ENCODE data around the gene SUSD5. TPM values are rescaled to one million over a fixed set of nuclear protein-coding genes. Genes with fewer than 3 reads are reported as not detected.

Gene SUSD5
- total RNA-seq, result not detected

GRCh38 chr3:33218446-33219174 lies at the start of gene SUSD5:
Gene SUSD5, minus strand, starts transcription at chr3:33218810. Its CDS starts 13 bp downstream, at chr3:33218797.
- Mint-ChIP-seq H3K27ac (no peak within 1 kb of the TSS), H3K4me1 (ENCODE audit: low read depth) (peaks cover 7% of the 10 kb centered on the region), H3K36me3 (ENCODE audit: low read depth) (no peaks in the 10 kb centered on the region), H3K4me3 (no peak within 1 kb of the TSS), H3K27me3 (ENCODE audit: low read depth) (peaks cover 28% of the 10 kb centered on the region), H3K9me3 (no peaks in the 10 kb centered on the region)
- no peak for DNase-seq
- CTCF ChIA-PET, result no interaction called here
- intact Hi-C loops (cut with micrococcal nuclease), result no loop called here

GRCh38 chr3:33260104-33260503 lies 41.5 kb upstream of the SUSD5 start:
- H3K4me1 Mint-ChIP-seq (ENCODE audit: low read depth), result no peaks in the 10 kb centered on the region

GRCh38 chr3:33256249-33256648 lies 37.6 kb upstream of the SUSD5 start:
- intact Hi-C loops (cut with micrococcal nuclease), result no loop called here

More at GRCh38 chr3:33260104-33260503, 41.5 kb upstream of the SUSD5 start:
- DNase-seq, result no peak
- CTCF ChIA-PET, result no interaction called here
- no peaks in the 10 kb centered on the region for H3K36me3 Mint-ChIP-seq (ENCODE audit: low read depth)
- no peaks in the 10 kb centered on the region for H3K9me3 Mint-ChIP-seq
- intact Hi-C loops (cut with micrococcal nuclease), result no loop called here
- no peak overlapping the region for H3K27ac Mint-ChIP-seq
- H3K4me3 Mint-ChIP-seq, result no peak overlapping the region
- H3K27me3 Mint-ChIP-seq (ENCODE audit: low read depth), result peaks cover 4% of the 10 kb centered on the region

GRCh38 chr3:33250712-33251111 lies 32.1 kb upstream of the SUSD5 start:
- H3K4me1 Mint-ChIP-seq (ENCODE audit: low read depth), result no peaks in the 10 kb centered on the region
- intact Hi-C loops (cut with micrococcal nuclease), result no loop called here
- no peaks in the 10 kb centered on the region for H3K36me3 Mint-ChIP-seq (ENCODE audit: low read depth)
- H3K27ac Mint-ChIP-seq, result no peak overlapping the region
- no peak overlapping the region for H3K4me3 Mint-ChIP-seq
- DNase-seq, result no peak
- CTCF ChIA-PET, result interaction anchor here (0.5 to 0.8 kb wide), 5 partner anchors 122 to 593 kb away, joined by 3 to 4 read pairs (median 3); no protein-coding TSS in a partner anchor
- H3K9me3 Mint-ChIP-seq, result no peaks in the 10 kb centered on the region
- peaks cover 16% of the 10 kb centered on the region for H3K27me3 Mint-ChIP-seq (ENCODE audit: low read depth)

More at GRCh38 chr3:33256249-33256648, 37.6 kb upstream of the SUSD5 start:
- CTCF ChIA-PET, result interaction anchor here (0.6 kb wide), 1 partner anchor 161 kb away, joined by 3 read pairs; no protein-coding TSS in a partner anchor
- Mint-ChIP-seq H3K27ac (no peak overlapping the region), H3K4me1 (ENCODE audit: low read depth) (no peaks in the 10 kb centered on the region), H3K9me3 (no peaks in the 10 kb centered on the region), H3K27me3 (ENCODE audit: low read depth) (peaks cover 6% of the 10 kb centered on the region), H3K36me3 (ENCODE audit: low read depth) (no peaks in the 10 kb centered on the region), H3K4me3 (no peak overlapping the region)
- no peak for DNase-seq

GRCh38 chr3:33246786-33247185 lies 28.2 kb upstream of the SUSD5 start:
- CTCF ChIA-PET, result no interaction called here
- no peak for DNase-seq
- H3K4me1 Mint-ChIP-seq (ENCODE audit: low read depth), result no peaks in the 10 kb centered on the region
- H3K36me3 Mint-ChIP-seq (ENCODE audit: low read depth), result no peaks in the 10 kb centered on the region
- H3K27me3 Mint-ChIP-seq (ENCODE audit: low read depth), result peaks cover 15% of the 10 kb centered on the region
- H3K9me3 Mint-ChIP-seq, result no peaks in the 10 kb centered on the region
- no peak overlapping the region for H3K4me3 Mint-ChIP-seq
- intact Hi-C loops (cut with micrococcal nuclease), result no loop called here
- no peak overlapping the region for H3K27ac Mint-ChIP-seq

GRCh38 chr3:33240261-33240660 lies 21.7 kb upstream of the SUSD5 start:
- no peak for DNase-seq
- no peak overlapping the region for H3K27ac Mint-ChIP-seq
- H3K27me3 Mint-ChIP-seq (ENCODE audit: low read depth), result peaks cover 15% of the 10 kb centered on the region
- CTCF ChIA-PET, result no interaction called here
- H3K36me3 Mint-ChIP-seq (ENCODE audit: low read depth), result no peaks in the 10 kb centered on the region
- H3K4me1 Mint-ChIP-seq (ENCODE audit: low read depth), result no peaks in the 10 kb centered on the region
- peaks cover 3% of the 10 kb centered on the region for H3K9me3 Mint-ChIP-seq
- intact Hi-C loops (cut with micrococcal nuclease), result no loop called here
- no peak overlapping the region for H3K4me3 Mint-ChIP-seq

GRCh38 chr3:33238923-33239322 lies 20.3 kb upstream of the SUSD5 start:
- intact Hi-C loops (cut with micrococcal nuclease), result no loop called here
- Mint-ChIP-seq H3K27me3 (ENCODE audit: low read depth) (peaks cover 18% of the 10 kb centered on the region), H3K27ac (no peak overlapping the region), H3K4me1 (ENCODE audit: low read depth) (no peaks in the 10 kb centered on the region), H3K4me3 (no peak overlapping the region), H3K36me3 (ENCODE audit: low read depth) (no peaks in the 10 kb centered on the region), H3K9me3 (peaks cover 3% of the 10 kb centered on the region)
- DNase-seq, result no peak
- CTCF ChIA-PET, result no interaction called here

- CTCF ChIA-PET, result no interaction called here
- intact Hi-C loops (cut with micrococcal nuclease), result no loop called here
- Mint-ChIP-seq H3K36me3 (ENCODE audit: low read depth) (no peaks in the 10 kb centered on the region), H3K27ac (no peak overlapping the region), H3K27me3 (ENCODE audit: low read depth) (peaks cover 21% of the 10 kb centered on the region), H3K9me3 (peaks cover 3% of the 10 kb centered on the region), H3K4me3 (no peak overlapping the region), H3K4me1 (ENCODE audit: low read depth) (no peaks in the 10 kb centered on the region)
- DNase-seq, result no peak
These were observed 18.8 kb upstream of the SUSD5 start for GRCh38 chr3:33237439-33237838.

- no peak overlapping the region for H3K4me3 Mint-ChIP-seq
- H3K36me3 Mint-ChIP-seq (ENCODE audit: low read depth), result no peaks in the 10 kb centered on the region
- CTCF ChIA-PET, result interaction anchor here (0.7 to 1.0 kb wide), 2 partner anchors 18 to 679 kb away, joined by 3 to 4 read pairs; no protein-coding TSS in a partner anchor
- intact Hi-C loops (cut with micrococcal nuclease), result no loop called here
- H3K4me1 Mint-ChIP-seq (ENCODE audit: low read depth), result no peaks in the 10 kb centered on the region
- no peak overlapping the region for H3K27ac Mint-ChIP-seq
- DNase-seq, result no peak
- H3K9me3 Mint-ChIP-seq, result peaks cover 3% of the 10 kb centered on the region
- H3K27me3 Mint-ChIP-seq (ENCODE audit: low read depth), result peaks cover 17% of the 10 kb centered on the region
These were observed 17.4 kb upstream of the SUSD5 start for GRCh38 chr3:33236005-33236404.

GRCh38 chr3:33233884-33234283 lies 15.3 kb upstream of the SUSD5 start:
- Mint-ChIP-seq H3K36me3 (ENCODE audit: low read depth) (no peaks in the 10 kb centered on the region), H3K9me3 (no peaks in the 10 kb centered on the region), H3K4me1 (ENCODE audit: low read depth) (no peaks in the 10 kb centered on the region), H3K27ac (no peak overlapping the region), H3K4me3 (no peak overlapping the region), H3K27me3 (ENCODE audit: low read depth) (peaks cover 20% of the 10 kb centered on the region)
- CTCF ChIA-PET, result no interaction called here
- intact Hi-C loops (cut with micrococcal nuclease), result no loop called here
- DNase-seq, result no peak

- H3K36me3 Mint-ChIP-seq (ENCODE audit: low read depth), result no peaks in the 10 kb centered on the region
- no peak overlapping the region for H3K27ac Mint-ChIP-seq
- no peak for DNase-seq
- H3K27me3 Mint-ChIP-seq (ENCODE audit: low read depth), result peaks cover 21% of the 10 kb centered on the region
- no peaks in the 10 kb centered on the region for H3K4me1 Mint-ChIP-seq (ENCODE audit: low read depth)
- H3K4me3 Mint-ChIP-seq, result no peak overlapping the region
- intact Hi-C loops (cut with micrococcal nuclease), result no loop called here
- no peaks in the 10 kb centered on the region for H3K9me3 Mint-ChIP-seq
- CTCF ChIA-PET, result no interaction called here
These were observed 13.3 kb upstream of the SUSD5 start for GRCh38 chr3:33231756-33232465.

- Mint-ChIP-seq H3K4me3 (no peak overlapping the region), H3K36me3 (ENCODE audit: low read depth) (no peaks in the 10 kb centered on the region), H3K27me3 (ENCODE audit: low read depth) (peaks cover 16% of the 10 kb centered on the region), H3K4me1 (ENCODE audit: low read depth) (no peaks in the 10 kb centered on the region), H3K27ac (no peak overlapping the region), H3K9me3 (no peaks in the 10 kb centered on the region)
- intact Hi-C loops (cut with micrococcal nuclease), result no loop called here
- CTCF ChIA-PET, result no interaction called here
- DNase-seq, result no peak
These were observed 11.3 kb upstream of the SUSD5 start for GRCh38 chr3:33229947-33230346.

GRCh38 chr3:33229066-33229465 lies 10.5 kb upstream of the SUSD5 start:
- H3K27ac Mint-ChIP-seq, result no peak overlapping the region
- DNase-seq, result no peak
- peaks cover 15% of the 10 kb centered on the region for H3K27me3 Mint-ChIP-seq (ENCODE audit: low read depth)
- CTCF ChIA-PET, result no interaction called here
- H3K9me3 Mint-ChIP-seq, result no peaks in the 10 kb centered on the region
- no peak overlapping the region for H3K4me3 Mint-ChIP-seq
- intact Hi-C loops (cut with micrococcal nuclease), result no loop called here
- H3K36me3 Mint-ChIP-seq (ENCODE audit: low read depth), result no peaks in the 10 kb centered on the region
- no peaks in the 10 kb centered on the region for H3K4me1 Mint-ChIP-seq (ENCODE audit: low read depth)
